CD14-positive monocyte (primary cell): ENCODE results near the gene C1RL. TPM values are rescaled to one million over a fixed set of nuclear protein-coding genes. Genes with fewer than 3 reads are reported as not detected.

ENCODE experiments used
- DNase-seq, 3 donors: peaks; one replicate each; pipeline ENCODE4 v3.0.0-alpha.2; 2011 to 2022
- H2AFZ ChIP-seq: 2 replicates; pipeline ENCODE4 v1.6.0; 2012; ENCODE audit warnings: mild to moderate bottlenecking, low read depth, low read length, inconsistent platforms; ENCODE audit not compliant: insufficient read depth, poor library complexity, severe bottlenecking
- H3K27ac ChIP-seq, 2 donors: 1 replicate in 1 of 2; 2 replicates in 1 of 2; pipeline ENCODE4 v1.5.1; 2012 to 2013; ENCODE audit warnings: low read length in 2 of 2, control low read depth in 1 of 2, inconsistent platforms in 1 of 2, low read depth in 1 of 2, mild to moderate bottlenecking in 1 of 2
- H3K27me3 ChIP-seq, 2 donors: one replicate each; pipeline versions ENCODE4 v1.6.0 to v1.6.1; 2011 to 2013; ENCODE audit warnings: low read length in 2 of 2; ENCODE audit not compliant: control insufficient read depth in 2 of 2, insufficient read depth in 2 of 2
- H3K36me3 ChIP-seq, 2 donors: replicated peaks in 1 of 2; 1 replicate in 1 of 2; 2 replicates in 1 of 2; pipeline versions ENCODE4 v1.5.1 to v1.6.1; 2012 to 2013; ENCODE audit warnings: low read length in 2 of 2, control low read depth in 1 of 2, inconsistent platforms in 1 of 2, mild to moderate bottlenecking in 1 of 2; ENCODE audit not compliant: insufficient read depth in 2 of 2, control insufficient read depth in 1 of 2
- H3K4me1 ChIP-seq, 2 donors: 1 replicate in 1 of 2; 2 replicates in 1 of 2; pipeline versions ENCODE4 v1.5.1 to v1.6.1; 2012 to 2013; ENCODE audit warnings: low read length in 2 of 2, control low read depth in 1 of 2, inconsistent platforms in 1 of 2, mild to moderate bottlenecking in 1 of 2, moderate library complexity in 1 of 2; ENCODE audit not compliant: insufficient read depth in 2 of 2, control insufficient read depth in 1 of 2
- H3K4me2 ChIP-seq: replicated peaks from 2 replicates; pipeline ENCODE3; 2012; ENCODE audit warnings: low read length, moderate library complexity, mild to moderate bottlenecking; ENCODE audit not compliant: poor library complexity, severe bottlenecking; ENCODE audit errors: extremely low read depth
- H3K4me3 ChIP-seq, 3 experiments: fragments of 200-600 bp in 1 of 3; sonication (generic) in 1 of 3; replicated peaks in 1 of 3; 1 replicate in 2 of 3; 2 replicates in 1 of 3; pipeline ENCODE4 v1.5.1; 2011 to 2013; ENCODE audit warnings: low read length in 3 of 3, mild to moderate bottlenecking in 3 of 3, control low read depth in 2 of 3, low read depth in 2 of 3, inconsistent platforms in 1 of 3, moderate library complexity in 1 of 3
- H3K79me2 ChIP-seq: 2 replicates; pipeline ENCODE4 v1.6.0; 2012; ENCODE audit warnings: mild to moderate bottlenecking, control low read depth, inconsistent platforms, low read length, moderate library complexity; ENCODE audit not compliant: insufficient read depth
- H3K9ac ChIP-seq: 2 replicates; pipeline ENCODE4 v1.6.0; 2017; ENCODE audit warnings: low read length, mild to moderate bottlenecking; ENCODE audit not compliant: insufficient read depth, poor library complexity, severe bottlenecking
- H3K9me3 ChIP-seq, 2 donors: replicated peaks in 1 of 2; 1 replicate in 1 of 2; 2 replicates in 1 of 2; pipeline versions ENCODE4 v1.5.1 to v1.6.1; 2012 to 2013; ENCODE audit warnings: low read length in 2 of 2, control low read depth in 1 of 2; ENCODE audit not compliant: control insufficient read depth in 1 of 2, insufficient read depth in 1 of 2
- H4K20me1 ChIP-seq: 2 replicates; pipeline ENCODE4 v1.6.0; 2012; ENCODE audit warnings: mild to moderate bottlenecking, low read length, control low read depth, moderate library complexity; ENCODE audit not compliant: insufficient read depth
- H3K27ac Mint-ChIP-seq, 7 donors: one replicate each; pipeline ENCODE4 v1.8.0; 2020; ENCODE audit warnings: mild to moderate bottlenecking in 7 of 7, mixed read lengths in 7 of 7, moderate library complexity in 6 of 7, inconsistent platforms in 2 of 7
- H3K27me3 Mint-ChIP-seq, 3 donors: one replicate each; pipeline ENCODE4 v1.8.0; 2021 to 2022; ENCODE audit warnings: low read depth in 3 of 3, mild to moderate bottlenecking in 3 of 3, mixed read lengths in 3 of 3, moderate library complexity in 3 of 3, inconsistent platforms in 1 of 3
- H3K36me3 Mint-ChIP-seq, 2 donors: one replicate each; pipeline ENCODE4 v1.8.0; 2020; ENCODE audit warnings: mixed read lengths in 2 of 2, inconsistent platforms in 1 of 2, mild to moderate bottlenecking in 1 of 2
- H3K4me1 Mint-ChIP-seq: one replicate; pipeline ENCODE4 v1.8.0; 2020; ENCODE audit warnings: mild to moderate bottlenecking, mixed read lengths
- H3K4me3 Mint-ChIP-seq, 2 donors: one replicate each; pipeline ENCODE4 v1.8.0; 2020; ENCODE audit warnings: mild to moderate bottlenecking in 2 of 2, mixed read lengths in 2 of 2, moderate library complexity in 1 of 2
- H3K9me3 Mint-ChIP-seq, 7 donors: one replicate each; pipeline ENCODE4 v1.8.0; 2020 to 2022; ENCODE audit warnings: mixed read lengths in 7 of 7, mild to moderate bottlenecking in 6 of 7, moderate library complexity in 6 of 7, inconsistent platforms in 2 of 7
- WGBS: methylation state at CpG from one replicate; pipeline ENCODE4 v1.1.5; 2013; ENCODE audit warnings: missing lambda C conversion rate; ENCODE audit not compliant: insufficient coverage; 5-methylcytosine and 5-hydroxymethylcytosine counted together
- intact Hi-C, 2 donors: fragments of 100-400 bp; cut with micrococcal nuclease; formaldehyde crosslinking; loops; one replicate each; pipeline versions ENCODE4 v1.15.0 to v1.15.1; 2023
- polyA plus RNA-seq, 3 donors: library from polyadenylated mRNA; depleted of rRNA in 1 of 3; unstranded in 2 of 3; stranded (reverse) in 1 of 3; fragments of 300-500 nt in 2 of 3; fragments of >200 nt in 1 of 3; fragmentation: Illumina TruSeq in 2 of 3; gene quantifications; 1 replicate in 2 of 3; 2 replicates in 1 of 3; pipeline ENCODE4 v1.2.3, GENCODE V29; 2012 to 2021
- TF ChIP-seq, protein P1 (sequence below): fragments of 200-600 bp; IDR thresholded peaks from one replicate; pipeline ENCODE4 v1.8.0; 2022; ENCODE audit warnings: antibody characterized with exemption, mild to moderate bottlenecking

Gene C1RL
- polyA plus RNA-seq, 3 donors = 4.8 to 27.9 (median 5.6) TPM

DNA sequence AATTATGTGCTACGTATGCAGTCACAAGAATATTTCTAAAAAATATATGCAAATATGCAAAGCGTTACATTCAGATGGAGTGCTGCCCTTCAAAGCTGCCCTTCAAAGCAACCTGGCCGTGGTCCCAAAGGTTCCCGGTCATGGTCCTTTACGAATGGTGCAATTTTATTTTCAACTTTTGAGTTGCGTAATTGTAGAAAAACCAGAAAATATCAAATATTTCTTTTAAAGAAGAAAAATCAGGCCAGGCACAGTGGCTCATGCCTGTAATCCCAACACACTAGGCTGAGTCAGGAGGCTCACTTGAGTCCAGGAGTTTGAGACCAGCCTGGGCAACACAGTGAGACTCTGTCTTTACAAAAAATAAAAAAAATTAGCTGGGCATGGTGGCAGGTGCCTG lies 42.5 kb upstream of the C1RL start:
- DNase-seq = no peak
- H3K9ac ChIP-seq = no peak overlapping the region
- Mint-ChIP-seq H3K36me3 (peaks cover 29 to 58% of the 10 kb centered on the region in 2 donors), H3K4me1 (no peaks in the 10 kb centered on the region), H3K27ac (no peak overlapping the region), H3K9me3 (no peaks in the 10 kb centered on the region), H3K27me3 (peaks cover 1 to 2% (median 1%) of the 10 kb centered on the region in 3 donors), H3K4me3 (no peak overlapping the region)
- H3K4me3 ChIP-seq = no peak overlapping the region
- no peaks in the 10 kb centered on the region for H3K9me3 ChIP-seq
- WGBS = 67% methylated on average over 3 of the region's 6 CpGs
- peaks cover 0 to 26% of the 10 kb centered on the region in 2 donors for H3K36me3 ChIP-seq
- no peak overlapping the region for H3K4me2 ChIP-seq
- intact Hi-C loops = no loop called here
- TF ChIP-seq, protein P1, sequence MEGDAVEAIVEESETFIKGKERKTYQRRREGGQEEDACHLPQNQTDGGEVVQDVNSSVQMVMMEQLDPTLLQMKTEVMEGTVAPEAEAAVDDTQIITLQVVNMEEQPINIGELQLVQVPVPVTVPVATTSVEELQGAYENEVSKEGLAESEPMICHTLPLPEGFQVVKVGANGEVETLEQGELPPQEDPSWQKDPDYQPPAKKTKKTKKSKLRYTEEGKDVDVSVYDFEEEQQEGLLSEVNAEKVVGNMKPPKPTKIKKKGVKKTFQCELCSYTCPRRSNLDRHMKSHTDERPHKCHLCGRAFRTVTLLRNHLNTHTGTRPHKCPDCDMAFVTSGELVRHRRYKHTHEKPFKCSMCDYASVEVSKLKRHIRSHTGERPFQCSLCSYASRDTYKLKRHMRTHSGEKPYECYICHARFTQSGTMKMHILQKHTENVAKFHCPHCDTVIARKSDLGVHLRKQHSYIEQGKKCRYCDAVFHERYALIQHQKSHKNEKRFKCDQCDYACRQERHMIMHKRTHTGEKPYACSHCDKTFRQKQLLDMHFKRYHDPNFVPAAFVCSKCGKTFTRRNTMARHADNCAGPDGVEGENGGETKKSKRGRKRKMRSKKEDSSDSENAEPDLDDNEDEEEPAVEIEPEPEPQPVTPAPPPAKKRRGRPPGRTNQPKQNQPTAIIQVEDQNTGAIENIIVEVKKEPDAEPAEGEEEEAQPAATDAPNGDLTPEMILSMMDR = no peak
- H3K27me3 ChIP-seq = no peaks in the 10 kb centered on the region
- no peak overlapping the region for H2AFZ ChIP-seq
- H3K27ac ChIP-seq = no peak overlapping the region
- H3K4me1 ChIP-seq = no peaks in the 10 kb centered on the region
- no peaks in the 10 kb centered on the region for H3K79me2 ChIP-seq
- H4K20me1 ChIP-seq = no peaks in the 10 kb centered on the region

DNA sequence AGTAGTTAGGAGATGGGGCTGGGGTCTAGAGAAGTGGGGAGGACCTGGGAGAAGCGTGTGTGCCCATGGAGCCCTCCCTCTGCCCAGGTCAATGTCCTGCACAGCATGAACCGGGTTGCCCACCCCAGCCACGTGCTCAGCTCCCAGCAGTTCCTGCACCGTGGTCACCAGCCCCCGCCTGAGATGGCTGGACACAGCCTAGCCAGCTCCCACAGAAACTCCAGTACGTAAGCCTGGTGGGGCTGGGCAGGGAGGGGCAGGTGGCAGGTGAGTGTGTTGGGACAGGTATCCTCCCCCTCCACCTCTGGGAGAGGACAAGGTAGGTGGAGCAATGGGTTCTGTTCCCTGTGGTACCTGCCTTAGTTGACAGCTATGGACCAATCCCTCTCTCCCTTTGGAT lies 41.8 kb upstream of the C1RL start:
- Mint-ChIP-seq H3K27me3 (peaks cover 0 to 2% (median 1%) of the 10 kb centered on the region in 3 donors), H3K9me3 (no peaks in the 10 kb centered on the region), H3K27ac (no peak overlapping the region), H3K4me1 (no peaks in the 10 kb centered on the region), H3K4me3 (no peak overlapping the region), H3K36me3 (peaks cover 34 to 61% of the 10 kb centered on the region in 2 donors)
- no peaks in the 10 kb centered on the region for H3K4me1 ChIP-seq
- H3K4me3 ChIP-seq = no peak overlapping the region
- H3K9ac ChIP-seq = no peak overlapping the region
- no peaks in the 10 kb centered on the region for H3K79me2 ChIP-seq
- H3K36me3 ChIP-seq = peaks cover 0 to 26% of the 10 kb centered on the region in 2 donors
- H3K27me3 ChIP-seq = no peaks in the 10 kb centered on the region
- H3K9me3 ChIP-seq = no peaks in the 10 kb centered on the region
- 93% methylated on average over 3 of the region's 6 CpGs for WGBS
- no peak for DNase-seq
- H3K4me2 ChIP-seq = no peak overlapping the region
- intact Hi-C loops = no loop called here
- H3K27ac ChIP-seq = no peak overlapping the region
- no peaks in the 10 kb centered on the region for H4K20me1 ChIP-seq
- H2AFZ ChIP-seq = no peak overlapping the region
- TF ChIP-seq, protein P1 = no peak
